ENCODE data around the gene IPO5.

DNA sequence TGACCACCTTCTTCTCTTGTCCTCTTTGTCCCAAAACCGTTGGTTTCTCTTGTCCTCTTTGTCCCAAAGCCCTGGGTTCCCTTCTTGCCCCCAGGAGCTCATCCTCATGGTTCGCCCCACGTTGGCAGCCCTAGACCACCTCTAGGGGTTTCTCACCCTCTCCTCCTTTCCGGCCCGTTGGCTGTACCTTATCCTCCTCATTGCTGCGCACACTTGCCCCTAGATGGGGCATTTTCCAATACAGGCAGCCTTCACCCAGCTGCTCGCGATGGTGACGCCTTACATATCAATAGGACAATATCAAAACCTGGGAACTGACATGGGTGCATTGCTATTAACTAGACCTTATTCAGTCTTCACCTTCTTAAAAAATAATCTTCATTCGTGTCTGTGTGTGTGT, 86.5 kb downstream of the IPO5 start:
- TF ChIP-seq CTCF (IDR thresholded peaks at IDR 0.05) (no peak), POLR2A (IDR thresholded peaks at IDR 0.05) (no peak)
